ENCODE results near the gene LHX3.
"Not testable (repeated sequence)": the region's sequence is repeated elsewhere in the genome, so short reads cannot be mapped to it uniquely, and the experiment has no call there.

The LHX3 gene

DNA sequence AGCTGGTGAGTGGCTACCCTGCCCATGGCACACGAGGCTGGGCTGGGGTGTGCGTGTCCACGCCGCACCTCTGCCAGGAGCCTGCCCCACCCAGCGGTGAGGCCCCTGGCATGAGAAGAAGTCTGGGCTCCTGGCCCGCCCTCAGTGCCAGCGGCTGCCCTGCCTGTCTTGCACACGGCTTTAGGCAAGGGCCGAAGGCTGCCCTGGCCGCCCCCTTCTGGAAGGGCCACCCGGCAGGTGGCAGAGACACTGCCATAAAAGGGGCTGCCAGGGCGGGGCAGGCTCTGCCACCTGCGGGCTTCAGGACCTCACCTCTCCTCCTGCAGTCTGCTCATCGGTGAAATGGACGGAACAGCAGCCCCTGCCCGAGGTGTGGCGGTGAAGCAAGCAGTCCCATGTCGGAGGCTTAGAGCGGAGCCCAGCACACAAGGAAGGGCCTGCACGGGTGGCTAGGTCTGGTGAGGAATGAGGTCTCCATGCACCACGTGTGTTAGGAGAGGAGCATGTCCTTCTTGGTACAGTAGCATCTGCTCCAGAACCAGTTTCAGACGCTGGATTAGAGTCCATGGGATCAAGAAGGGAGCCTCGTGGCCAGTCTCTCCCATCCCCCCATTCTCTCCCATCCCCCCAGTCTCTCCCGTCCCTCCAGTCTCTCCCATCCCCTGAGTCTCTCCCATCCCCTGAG lies 51.4 kb downstream of the LHX3 start:
- no peak for DNase-seq (ENCODE audit: low read depth in 2 of 2)

DNA sequence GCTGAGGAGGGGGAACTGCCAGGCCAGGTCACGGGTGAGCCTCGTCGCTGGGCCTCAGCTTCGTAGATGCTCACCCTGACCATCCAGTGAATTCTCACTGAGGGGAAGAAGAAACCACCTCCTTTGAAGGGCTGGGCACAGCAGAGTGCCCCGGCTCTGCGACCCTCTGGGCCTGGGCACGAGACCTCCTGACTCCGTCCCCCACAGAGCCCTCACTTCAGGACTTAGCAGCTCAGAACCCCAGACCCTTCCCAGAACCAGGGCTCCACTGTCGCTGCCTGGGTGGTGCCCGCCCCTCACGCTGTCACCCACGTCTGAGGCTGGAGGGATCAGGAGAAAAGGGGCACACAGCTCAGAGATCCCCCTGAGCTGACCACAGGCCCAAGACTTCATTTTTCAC lies 52.0 kb downstream of the LHX3 start:
- DNase-seq (ENCODE audit: low read depth in 2 of 2) = no peak

DNA sequence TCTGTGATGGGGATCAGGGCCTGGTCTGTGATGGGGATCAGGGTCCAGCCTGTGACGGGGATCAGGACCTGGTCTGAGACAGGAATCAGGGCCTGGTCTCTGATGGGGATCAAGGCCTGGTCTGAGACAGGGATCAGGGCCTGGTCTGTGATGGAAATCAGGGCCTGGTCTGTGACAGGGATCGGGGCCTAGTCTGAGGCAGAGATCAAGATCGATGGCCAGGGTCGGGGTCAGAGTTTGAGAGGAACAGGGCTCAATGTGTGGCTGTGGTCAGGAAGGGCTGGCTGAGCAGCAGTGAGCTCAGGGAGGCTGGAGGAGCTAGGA lies 52.4 kb downstream of the LHX3 start:
- no peak for DNase-seq (ENCODE audit: low read depth in 2 of 2)

DNA sequence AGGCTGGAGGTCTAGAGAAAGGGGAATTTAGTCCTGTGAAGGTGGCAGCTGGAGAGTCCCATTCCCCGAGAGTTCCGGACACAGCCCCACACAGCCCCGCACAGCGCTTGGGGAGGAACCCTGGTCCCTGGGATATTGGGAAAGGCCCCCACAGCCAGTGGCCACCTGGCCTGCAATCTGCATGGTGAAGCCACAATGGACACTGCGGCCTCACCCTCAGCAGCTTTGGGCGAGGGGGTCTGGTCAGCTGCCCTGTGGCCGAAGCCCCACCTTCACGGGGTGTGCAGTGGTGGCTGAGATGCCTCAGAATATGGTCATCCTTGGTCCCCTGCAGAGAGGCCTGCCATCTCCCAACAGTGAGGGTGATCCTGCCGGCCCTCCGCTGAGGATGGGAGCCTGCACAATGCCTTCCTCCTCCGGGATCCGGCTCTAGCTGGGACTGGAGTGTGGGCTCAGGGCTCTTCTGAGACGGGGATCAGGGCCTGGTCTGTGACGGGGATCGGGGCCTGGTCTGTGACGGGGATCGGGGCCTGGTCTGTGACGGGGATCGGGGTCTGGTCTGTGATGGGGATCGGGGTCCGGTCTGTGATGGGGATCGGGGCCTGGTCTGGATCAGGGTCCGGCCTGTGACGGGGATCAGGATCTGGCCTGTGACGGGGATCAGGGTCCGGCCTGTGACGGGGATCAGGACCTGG lies 52.9 kb downstream of the LHX3 start:
- no peak for DNase-seq (ENCODE audit: low read depth in 2 of 2)

DNA sequence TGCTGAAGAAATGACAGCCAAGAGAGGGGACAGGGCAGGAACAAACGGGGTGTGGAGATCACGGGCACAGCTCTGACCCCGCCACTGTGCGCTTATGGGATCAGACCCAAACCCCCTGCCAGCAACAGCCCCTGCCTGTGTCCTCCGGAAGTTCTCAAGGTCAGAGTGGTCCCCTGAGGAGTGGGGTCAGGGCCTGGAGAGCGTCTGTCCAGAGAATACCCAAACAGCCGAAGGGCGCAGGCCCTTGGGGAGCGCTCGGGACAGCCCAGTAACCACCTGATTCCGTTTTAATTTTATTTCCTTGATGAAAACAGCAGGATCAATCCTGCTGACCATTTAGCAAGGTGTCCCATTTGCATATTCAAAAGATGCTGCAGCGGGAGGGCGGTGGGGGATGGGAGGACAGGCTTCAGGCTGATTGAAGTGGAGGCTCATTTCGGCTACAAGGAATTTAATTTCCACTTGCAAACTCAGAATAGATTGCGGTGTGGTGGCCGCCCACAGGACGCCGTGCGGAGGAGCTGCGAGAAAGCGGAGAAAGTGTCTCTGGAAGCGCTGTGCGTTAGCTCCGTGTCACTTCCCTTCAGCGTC lies 53.6 kb downstream of the LHX3 start:
- DNase-seq (ENCODE audit: low read depth in 2 of 2) = no peak

DNA sequence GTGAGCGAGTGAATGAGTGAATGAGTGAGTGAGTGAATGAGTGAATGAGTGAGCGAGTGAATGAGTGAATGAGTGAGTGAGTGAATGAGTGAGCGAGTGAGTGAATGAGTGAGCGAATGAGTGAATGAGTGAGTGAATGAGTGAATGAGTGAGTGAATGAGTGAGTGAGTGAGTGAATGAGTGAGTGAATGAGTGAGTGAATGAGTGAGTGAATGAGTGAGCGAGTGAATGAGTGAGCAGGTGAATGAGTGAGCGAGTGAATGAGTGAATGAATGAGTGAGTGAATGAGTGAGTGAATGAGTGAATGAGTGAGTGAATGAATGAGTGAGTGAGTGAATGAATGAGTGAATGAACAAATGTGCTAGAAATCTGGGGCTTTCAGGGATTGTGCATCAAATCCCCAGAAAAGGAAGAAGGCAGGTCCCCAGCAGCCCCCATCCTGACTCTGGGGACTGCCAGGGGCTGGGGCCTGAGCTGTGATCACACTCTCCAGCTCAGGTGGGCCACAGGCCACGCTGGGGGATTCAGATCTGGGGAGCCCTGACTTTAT lies 54.2 kb downstream of the LHX3 start:
- not testable (repeated sequence) for DNase-seq (ENCODE audit: low read depth in 2 of 2)

DNA sequence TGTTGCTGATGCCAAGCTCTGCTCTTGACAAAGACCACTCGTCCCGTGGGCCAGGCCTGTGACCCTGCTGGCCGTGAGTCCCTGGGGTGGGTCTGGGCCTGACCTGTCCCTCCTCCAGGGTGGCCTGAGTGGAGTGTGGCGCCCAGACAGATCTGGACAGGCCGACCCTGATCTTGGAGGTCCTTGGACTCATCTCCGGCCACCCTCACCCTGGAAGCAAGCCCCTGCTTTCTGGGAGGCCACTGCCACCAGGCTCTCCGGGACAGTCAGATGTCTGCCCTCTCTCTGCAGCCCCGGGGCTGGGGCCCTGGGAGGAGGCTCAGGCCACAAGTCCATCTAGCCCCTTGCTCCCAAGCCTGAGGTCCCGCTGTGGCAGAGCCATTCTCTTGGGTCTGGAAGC lies 55.1 kb downstream of the LHX3 start:
- DNase-seq (ENCODE audit: low read depth in 2 of 2) = no peak

DNA sequence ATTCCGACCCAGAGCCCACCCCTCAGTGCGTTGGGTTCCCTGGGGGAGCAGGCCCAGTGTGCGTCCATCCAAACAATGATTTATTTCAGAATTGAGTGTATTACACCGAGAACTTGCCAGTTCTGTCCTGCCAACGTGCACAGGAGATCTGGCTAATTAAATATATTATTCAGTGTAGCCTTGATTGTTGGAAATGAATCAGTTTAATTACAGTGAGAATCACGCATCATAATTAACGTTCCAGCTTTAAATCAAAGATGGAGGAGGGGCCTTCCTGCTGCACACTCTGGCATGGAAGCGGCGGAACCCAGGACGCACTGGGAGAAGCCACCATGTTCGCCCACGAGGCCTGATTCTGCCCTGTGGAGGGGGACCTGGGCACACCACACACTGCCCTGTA lies 55.6 kb downstream of the LHX3 start:
- DNase-seq (ENCODE audit: low read depth in 2 of 2) = no peak

DNA sequence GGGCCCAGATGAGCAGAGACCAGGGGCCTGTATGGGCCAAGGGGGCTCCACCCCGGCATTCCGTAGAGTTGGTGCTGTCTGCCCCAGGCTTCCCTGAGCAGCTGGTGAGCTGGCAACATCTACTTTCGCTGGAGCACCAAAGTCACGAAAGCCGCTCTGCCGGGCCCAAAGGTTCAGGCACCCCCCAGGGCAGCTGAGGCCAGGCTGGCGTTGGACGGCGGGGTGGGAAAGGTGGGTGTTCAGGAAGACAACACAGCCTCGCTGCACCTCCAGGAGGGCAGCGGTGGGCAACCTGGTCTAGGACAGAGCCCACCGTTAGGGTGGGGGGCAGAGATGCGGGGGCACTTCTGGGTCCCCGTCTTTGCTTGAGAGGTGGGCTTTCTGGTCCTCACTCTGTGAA lies 56.2 kb downstream of the LHX3 start:
- no peak for DNase-seq (ENCODE audit: low read depth in 2 of 2)

DNA sequence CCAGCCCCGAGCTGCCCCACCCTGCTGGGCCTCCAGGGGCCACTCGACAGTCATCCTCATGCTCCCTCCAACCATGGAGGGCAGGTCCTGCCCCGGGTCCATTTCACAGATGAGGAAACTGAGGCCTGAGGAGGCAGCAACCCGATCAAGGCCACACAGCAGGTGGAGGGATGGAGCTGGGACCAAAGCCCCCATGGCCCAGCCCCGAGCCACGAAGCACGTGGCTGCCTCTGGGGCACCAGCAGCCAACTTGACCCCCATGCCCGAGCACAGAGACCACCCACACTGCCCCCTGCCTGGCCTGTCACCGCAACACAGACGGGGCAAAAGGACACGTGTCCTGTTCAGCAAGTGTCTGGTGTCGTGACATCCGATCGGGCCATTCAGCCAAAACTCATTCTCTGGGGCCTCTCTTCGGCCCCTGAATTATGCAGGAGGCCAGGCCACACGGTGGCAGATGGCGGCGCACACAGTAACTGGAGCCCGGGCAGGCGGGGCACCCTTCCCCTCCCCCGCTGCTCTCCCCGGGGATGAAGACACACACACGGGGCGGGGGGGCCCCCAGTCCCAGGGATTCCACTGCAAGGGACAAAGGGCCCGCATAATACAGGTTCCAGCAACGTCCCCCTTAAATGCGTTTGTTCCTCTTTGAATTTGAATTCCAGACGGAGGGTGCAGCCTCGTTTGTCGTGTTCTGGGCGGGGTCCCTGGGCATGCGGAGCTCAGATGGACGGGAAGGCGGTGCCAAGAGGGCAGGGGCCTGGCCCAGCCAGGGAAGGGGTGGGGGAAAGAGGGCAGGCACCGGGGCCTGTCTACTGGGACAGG lies 56.8 kb downstream of the LHX3 start:
- no peak for DNase-seq (ENCODE audit: low read depth in 2 of 2)

DNA sequence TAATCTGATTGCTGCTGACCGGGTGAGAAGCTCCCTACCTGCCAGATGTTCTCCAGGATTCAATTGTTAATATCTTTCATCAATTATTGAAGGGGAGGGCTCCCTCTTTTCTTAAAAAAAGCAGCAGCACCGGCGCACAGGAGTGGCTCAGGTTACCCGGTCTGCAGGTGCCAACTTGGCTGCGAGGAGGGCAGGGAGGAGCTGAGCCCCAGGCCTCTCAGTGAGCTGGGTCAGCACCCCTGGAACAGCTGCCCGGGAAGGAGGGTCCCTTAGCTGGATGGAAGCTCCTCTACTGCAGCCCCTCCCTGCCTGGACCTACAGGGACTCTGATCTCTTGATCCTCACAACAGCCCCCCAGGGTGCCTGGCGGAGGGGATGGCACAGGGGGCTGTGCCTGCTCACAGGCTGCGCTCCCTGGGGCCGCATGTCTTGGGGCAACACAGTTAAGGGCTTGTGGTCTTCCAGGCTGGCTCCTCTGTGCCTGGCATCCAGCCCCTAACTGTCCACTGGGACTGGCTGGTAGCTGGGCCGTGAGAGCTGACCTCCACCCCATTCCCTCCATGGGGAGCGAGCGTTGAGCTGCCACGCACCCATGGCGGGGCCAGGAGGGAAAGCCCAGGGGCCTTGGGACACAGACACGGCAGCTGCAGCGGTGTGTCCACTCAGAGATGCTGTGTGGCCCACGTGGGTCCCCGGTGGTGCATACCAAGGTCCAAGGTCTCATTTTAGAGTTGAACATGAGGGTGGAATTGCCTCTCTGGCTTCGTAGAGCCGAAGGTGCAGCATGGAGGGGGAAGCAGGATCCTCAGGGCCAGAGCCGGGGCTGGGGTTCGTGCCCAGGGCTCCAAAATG lies 57.7 kb downstream of the LHX3 start:
- DNase-seq (ENCODE audit: low read depth in 2 of 2) = no peak

All from stimulated activated CD8-positive, alpha-beta memory T cell treated with anti-CD3 and anti-CD28 coated beads, Interleukin-7, amount 100 ng/mL, for 1 hour (primary cell).